Stimulated activated CD4-positive, alpha-beta T cell treated with anti-CD3 and anti-CD28 coated beads, Interleukin-12 subunit alpha, Interleukin-12 subunit beta, amount 100 ng/mL, for 4 hours (primary cell): ENCODE measurements around the gene AZIN2.
"Not testable (repeated sequence)": the region's sequence is repeated elsewhere in the genome, so short reads cannot be mapped to it uniquely, and the experiment has no call there.

Source experiments
- DNase-seq: peaks from one replicate; pipeline ENCODE4 v3.0.0-alpha.2; 2020

Gene AZIN2

GRCh38 chr1:33080885-33081553 is at the start of gene AZIN2:
Gene AZIN2, plus strand, starts transcription at chr1:33081153. Its CDS starts 1,097 bp downstream, at chr1:33082250.
- DNase-seq: peak; percentile 99

DNA sequence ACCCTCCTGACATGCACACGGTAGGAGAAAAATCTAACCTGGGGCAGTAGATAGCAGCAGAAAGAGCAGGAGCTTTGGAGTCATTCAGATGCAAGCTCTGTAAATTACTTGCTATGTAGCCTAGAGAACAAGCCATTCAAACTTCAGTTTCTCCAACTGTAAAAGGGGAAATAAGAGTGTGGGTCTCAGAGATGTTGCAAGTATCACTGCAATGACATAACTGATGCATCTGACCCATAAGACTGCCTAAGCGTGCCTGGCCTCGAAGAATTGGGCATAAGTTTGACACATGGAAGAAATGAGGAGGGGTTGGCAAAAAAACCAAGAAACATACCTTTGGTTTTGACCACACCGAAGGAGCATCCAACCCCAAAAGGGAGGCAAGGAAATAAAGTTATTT is 49.4 kb upstream of the AZIN2 start:
- DNase-seq: no peak

DNA sequence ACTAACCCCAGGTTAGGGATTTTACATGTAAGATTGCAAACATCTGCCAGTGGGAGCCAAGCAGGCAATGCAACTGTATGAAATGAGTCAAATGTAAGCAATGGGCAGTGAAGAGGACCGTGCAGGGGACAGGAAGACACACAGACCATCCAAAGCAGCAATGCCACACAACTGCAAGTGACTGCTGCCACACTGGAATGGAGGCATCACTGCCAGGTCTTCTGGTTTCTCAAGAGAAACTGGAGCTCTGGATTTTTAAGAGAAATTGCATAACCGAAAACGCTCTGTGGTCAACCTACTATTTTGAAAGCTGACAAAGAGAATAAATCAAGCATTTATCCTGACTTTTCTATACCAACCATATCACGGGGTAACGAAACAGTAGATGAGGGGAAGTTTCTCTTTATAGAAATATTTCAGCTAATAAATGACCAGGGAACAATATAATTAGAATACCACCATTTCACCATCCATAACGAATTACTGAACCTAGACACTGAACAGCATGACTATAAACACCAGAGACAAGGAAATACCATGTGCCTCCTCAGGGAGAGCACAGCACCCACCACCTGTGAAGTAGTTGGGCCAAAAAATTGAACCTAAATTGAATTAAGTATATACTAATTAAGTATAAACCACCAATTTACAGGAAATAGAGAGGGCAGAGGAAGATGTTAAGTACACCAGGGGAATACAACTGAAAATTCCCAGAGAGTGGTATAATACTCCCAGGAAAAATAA is 48.7 kb upstream of the AZIN2 start:
- no peak for DNase-seq

DNA sequence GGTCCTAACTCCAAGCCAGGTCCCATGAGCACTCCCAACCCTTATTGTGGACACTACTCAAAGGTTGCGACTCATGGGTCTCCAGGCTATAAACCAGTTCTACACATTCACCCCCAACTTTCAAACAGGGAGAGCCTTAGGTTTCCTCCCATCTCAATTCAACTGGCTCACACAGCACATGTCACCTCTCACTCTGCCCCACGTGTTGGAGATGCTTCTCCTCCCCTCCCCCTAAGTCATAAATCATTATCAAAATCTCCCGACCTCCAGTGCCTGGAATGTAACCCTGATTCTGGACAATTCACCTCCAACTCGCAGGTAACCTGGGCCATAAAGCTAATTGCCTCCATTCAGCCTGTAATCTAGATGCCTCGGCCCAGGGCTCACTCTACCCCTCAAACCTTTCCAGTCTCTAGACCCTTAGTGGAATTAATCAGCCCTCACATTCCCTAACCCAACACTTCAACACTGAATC is 44.9 kb upstream of the AZIN2 start:
- DNase-seq: no peak

- DNase-seq: peak; percentile 90
These were observed 44.1 kb upstream of the AZIN2 start, which contains the start of gene AK2 for GRCh38 chr1:33036526-33037503. Gene AK2, minus strand, starts transcription at chr1:33036883. Its CDS starts 55 bp downstream, at chr1:33036828.

GRCh38 chr1:33039840-33040239 is 41.1 kb upstream of the AZIN2 start:
- no peak for DNase-seq

GRCh38 chr1:33041026-33041425 is 39.9 kb upstream of the AZIN2 start:
- no peak for DNase-seq

DNA sequence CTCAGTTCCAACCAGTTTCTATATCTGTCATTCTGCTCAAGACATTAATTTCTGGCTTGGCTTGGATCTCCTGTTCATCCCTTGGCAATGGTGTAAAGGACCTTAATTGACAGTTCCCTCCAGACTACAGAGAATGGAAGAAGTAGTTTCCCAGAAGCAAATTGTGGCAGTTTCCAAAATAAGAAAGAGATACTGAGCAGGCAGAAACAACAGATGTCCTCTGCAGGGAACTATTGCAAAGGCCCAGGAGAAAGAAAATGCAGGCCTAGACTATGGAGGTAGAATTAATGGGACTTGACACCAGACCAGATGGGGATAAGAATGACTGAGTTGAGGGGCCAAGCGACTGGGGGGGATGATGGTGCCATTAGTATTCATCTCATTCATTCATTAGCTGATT is 38.1 kb upstream of the AZIN2 start:
- DNase-seq: no peak

DNA sequence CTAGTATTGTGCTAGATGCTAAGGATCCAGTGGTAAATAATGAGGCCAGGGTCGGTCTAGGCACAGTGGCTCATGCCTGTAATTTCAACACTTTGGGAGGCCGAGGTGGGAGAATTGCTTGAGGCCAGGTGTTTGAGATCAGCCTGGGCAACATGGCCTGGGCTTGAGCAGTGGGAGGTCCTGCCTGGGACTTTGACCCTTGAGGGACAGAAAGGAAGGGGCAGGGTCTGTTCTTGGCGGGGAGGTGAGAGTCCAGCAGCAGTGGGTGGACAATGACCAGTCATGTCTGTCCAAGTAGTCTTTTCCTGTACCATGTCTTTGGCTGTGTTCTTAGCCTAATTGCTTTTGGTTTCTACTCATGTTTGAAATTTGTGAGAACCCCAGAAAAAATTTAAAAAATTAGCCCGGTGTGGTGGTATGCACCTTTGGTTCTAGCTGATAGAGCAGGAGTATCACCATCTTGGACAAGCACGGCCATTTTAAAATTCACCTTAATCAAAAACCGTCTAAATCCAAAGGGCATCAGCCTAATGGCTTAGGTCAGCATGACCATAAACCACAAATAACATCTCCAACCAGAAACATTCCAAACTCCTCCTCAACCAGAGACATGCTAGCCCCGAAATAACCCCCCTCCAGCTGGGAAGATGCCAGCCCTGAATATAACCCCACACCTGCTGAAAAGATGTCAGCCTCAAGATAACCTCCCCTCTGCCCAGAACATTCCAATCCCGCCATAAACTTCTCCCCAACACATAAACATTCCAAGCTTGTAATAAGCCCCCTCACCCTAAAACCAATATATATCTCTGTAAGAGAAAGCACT is 37.5 kb upstream of the AZIN2 start:
- no peak for DNase-seq

DNA sequence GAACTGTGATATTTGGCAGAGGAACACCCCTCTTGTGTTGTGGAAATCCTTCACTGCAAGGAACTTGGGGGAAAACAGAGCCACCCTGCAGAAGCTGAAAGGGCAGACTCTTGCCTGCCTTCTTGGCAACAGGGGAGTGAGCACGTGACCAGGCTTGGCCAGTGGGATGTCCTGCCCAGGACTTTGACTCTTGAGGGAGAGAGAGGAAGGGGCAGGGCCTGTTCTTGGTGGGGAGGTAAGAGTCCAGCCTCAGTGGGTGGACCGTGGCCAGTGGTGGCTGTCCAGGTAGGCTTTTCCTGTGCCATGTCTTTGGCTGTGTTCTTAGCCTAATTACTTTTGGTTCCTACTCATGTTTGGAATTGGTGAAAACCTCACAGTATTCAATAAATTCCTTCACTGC is 35.7 kb upstream of the AZIN2 start:
- no peak for DNase-seq

DNA sequence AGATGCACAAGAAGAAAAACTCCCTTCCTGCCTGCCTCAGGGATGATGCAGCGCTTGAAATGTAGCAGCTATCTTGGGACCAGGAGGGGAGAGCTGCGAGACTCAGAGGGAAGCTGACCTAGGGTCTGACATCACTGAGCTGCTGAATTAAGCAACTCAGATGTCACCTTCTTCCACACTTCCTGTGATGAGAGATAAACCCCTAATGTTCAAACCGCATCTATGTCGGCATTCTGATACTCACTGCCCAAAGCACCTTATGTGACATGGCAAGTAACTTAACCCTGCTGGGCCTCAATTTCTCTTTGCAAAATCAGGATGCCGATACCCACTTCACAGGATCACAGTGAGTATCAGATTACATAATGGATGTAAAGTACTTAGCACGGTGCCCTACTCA is 35.1 kb upstream of the AZIN2 start:
- DNase-seq: no peak

- not testable (repeated sequence) for DNase-seq
These were observed 34.7 kb upstream of the AZIN2 start for GRCh38 chr1:33046234-33046633.

DNA sequence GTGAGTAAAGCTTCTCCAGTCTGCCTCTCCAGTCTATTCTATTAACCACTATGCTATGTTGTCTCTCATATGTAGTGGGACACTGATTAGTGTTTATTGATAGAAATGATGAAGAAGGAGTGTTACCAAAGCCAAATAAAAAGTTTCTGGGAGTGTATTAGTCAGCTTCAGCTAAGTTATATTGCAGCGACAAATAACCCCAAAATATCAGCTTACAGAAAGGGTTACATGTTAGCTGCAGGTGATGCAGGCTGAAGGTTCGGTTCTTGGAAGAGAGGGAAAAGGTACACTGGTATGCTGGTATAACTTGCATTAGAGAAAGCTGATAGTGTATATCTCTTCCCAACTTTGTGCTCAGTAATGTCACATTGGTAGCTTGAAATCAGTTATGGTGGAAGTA is 33.7 kb upstream of the AZIN2 start:
- DNase-seq: no peak

DNA sequence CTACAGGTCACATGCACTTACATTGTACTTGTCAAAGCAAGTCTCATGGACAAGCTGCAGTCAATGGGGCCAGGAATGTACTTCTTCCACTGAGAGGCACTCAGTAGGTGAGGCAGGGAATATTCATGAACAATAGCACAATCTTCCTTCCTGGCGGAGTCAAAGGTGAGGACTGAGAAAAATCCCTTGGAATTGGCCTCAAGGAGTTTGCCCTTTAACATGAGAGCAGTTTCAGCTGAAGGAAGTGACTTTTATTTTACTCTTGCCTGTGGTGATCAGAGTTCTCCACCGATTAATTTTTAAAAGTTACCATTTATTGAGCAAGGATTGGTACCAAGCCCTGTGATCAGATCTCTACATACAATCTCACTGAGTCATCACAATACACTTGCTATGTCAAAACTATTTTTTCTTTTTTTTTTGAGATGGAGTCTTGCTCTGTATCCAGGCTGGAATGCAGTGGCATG is 33.1 kb upstream of the AZIN2 start:
- DNase-seq: no peak

DNA sequence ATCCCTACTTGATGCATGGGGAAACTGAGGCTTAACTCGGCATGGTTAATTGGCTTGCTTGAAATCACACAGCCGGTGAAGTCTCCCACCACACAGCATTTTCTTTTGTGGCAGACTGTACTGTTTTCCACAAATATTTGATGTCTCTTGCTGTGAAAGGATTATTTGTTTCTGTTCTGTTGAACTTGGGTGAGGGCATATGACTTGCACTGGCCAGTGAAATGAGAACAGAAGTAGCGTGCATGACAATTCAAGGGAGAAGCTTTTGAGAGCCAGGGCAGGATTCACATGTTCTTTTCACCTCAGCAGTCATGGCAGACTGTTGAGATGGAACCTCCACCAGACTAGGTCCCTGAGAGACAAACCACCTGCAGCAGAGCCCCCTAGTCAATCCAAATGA is 32.5 kb upstream of the AZIN2 start:
- DNase-seq: no peak

DNA sequence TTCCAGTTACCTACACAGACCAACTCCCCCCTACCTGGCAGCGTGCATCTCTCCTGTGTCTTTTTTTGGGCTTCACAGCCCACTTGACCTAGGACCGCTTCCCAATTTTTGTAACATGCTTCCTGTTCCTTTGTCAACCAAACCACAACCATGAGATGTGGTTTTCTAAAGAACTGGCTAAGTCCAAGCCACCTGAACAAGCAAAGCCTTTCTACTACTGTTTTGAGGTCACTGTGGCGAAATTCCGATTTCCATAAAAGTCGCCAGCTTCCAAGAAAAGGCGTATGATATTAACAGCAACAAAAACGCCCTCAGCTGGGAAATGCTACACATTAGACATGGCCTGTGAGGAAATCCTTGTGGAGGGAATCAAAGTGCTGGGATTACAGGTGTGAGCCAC is 31.6 kb upstream of the AZIN2 start:
- no peak for DNase-seq

DNA sequence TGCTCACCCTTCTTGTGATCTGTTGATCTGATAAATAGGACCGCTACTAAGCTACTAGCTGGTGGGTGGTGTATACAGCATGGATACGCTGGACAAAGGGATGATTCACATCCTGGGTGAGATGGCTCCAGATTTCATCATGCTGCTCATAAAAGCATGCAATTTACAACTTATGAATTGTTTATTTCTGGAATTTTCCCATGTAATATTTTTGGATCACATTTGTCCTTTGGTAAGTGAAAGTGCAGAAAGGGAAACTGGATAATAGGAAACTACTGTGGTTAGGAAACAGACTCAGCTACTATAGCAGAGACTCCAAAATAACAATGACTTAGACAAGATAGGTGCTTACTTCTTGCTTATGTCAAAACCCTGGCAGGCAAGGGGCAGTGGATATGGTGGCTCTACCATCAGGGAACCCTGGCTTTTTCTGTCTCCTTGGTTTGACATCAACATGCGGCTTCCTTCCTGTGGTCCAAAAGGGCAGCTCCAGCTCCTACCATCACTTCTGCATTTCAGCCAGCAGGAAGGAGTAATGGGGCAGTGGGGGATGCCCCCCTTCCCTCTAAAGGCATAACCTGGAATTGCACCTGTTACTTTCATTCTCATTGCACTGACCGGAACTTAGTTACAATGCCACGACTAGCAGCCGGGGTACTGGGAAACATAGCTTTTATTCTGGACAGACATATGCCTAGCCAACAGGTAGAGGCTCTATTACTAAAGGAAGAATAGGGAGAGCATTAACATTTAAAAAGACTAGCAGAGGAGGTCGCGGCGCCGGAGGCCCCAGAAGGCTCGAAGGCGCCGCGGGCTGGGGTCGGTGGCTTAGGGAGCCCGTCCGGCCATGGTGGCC is 30.5 kb upstream of the AZIN2 start:
- DNase-seq: no peak

DNA sequence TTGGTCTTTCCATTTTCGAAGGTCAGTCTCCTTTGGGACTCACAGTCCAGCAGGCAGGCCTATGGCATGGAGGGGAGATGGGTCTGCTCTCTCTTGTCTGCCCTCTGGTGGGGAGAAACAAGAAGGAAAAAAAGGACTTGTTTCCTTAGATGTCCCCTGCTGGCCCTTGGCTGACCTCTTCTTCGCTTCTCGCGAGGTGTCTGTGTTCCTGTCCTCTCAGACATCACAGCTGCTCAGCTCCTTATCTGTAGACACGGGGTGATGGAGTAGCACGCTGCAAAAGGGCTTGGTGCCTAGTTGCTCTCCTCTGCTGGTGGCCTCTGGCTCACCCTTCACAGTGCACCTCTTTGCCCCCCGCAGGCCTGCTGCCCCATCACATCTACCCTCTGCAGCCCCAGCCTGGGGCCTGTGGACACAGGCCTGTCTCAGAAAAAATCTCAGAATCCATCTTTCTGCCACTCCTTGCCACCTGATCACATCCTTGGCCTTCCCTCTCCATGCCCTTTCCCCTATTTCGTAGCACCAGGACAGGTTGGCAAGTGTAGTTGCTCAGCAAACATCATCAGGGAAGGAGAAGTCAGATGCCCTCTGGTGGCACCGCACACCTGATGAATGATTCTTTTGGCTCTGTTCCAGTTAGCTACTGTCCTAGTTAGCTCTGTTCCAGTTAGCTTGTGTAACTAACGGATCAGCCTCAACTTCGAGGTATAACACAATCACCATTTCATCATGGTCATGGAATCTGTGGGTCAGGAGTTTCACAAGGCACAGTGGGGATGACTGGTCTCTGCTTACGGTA is 25.5 kb upstream of the AZIN2 start:
- peak; percentile 12 for DNase-seq

- DNase-seq: no peak
These were observed 24.5 kb upstream of the AZIN2 start for GRCh38 chr1:33056426-33056825.

DNA sequence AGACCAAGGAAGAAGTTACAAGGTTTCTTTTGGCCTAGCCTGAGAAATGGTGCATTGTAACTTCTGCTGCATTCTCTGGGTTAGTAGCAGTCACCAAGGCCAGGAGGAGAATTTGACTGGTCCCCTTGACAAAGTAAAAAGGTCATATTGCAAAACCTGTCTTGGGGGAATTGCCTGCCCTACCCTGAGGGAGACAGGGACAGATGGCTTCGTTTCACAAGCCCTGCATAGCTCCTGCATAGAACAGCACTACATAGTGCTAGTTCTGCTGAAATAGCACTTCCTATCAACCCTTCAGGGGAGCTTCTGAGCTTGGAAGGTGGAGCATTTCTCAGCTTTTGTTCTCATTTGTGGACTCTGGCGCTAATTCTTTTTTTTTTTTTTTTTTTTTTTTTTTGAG is 23.9 kb upstream of the AZIN2 start:
- DNase-seq: no peak
